Measurements from ENCODE around the gene ZBTB22.
"Not testable (repeated sequence)": the region's sequence is repeated elsewhere in the genome, so short reads cannot be mapped to it uniquely, and the experiment has no call there.

ZBTB22 gene

GRCh38 chr6:33278810-33279209 is 38.7 kb downstream of the ZBTB22 start:
- TF ChIP-seq CTCF (IDR thresholded peaks at IDR 0.05; ENCODE audit: low read depth, low read length) = no peak
- no peak for DNase-seq (ENCODE audit: low read depth, low spot score)
- no peak overlapping the region for H3K4me3 ChIP-seq (ENCODE audit: low read depth, low read length)
- in situ Hi-C loops (cut with HindIII; ENCODE audit: low sequenced_read_pairs) = no loop called here

GRCh38 chr6:33278392-33278741 is 39.2 kb downstream of the ZBTB22 start:
- H3K4me3 ChIP-seq (ENCODE audit: low read depth, low read length) = no peak overlapping the region
- no peak for TF ChIP-seq CTCF (IDR thresholded peaks at IDR 0.05; ENCODE audit: low read depth, low read length)
- DNase-seq (ENCODE audit: low read depth, low spot score) = no peak
- in situ Hi-C loops (cut with HindIII; ENCODE audit: low sequenced_read_pairs) = no loop called here

GRCh38 chr6:33277663-33278391 is 39.7 kb downstream of the ZBTB22 start:
- no peak for DNase-seq (ENCODE audit: low read depth, low spot score)
- H3K4me3 ChIP-seq (ENCODE audit: low read depth, low read length) = peak overlapping the region; percentile 41
- no peak for TF ChIP-seq CTCF (IDR thresholded peaks at IDR 0.05; ENCODE audit: low read depth, low read length)
- in situ Hi-C loops (cut with HindIII; ENCODE audit: low sequenced_read_pairs) = no loop called here

- H3K4me3 ChIP-seq (ENCODE audit: low read depth, low read length) = peak within 1 kb of the TSS; percentile 41
- peak; percentile 39 for TF ChIP-seq CTCF (IDR thresholded peaks at IDR 0.05; ENCODE audit: low read depth, low read length)
- in situ Hi-C loops (cut with HindIII; ENCODE audit: low sequenced_read_pairs) = no loop called here
- peak; percentile 79 for DNase-seq (ENCODE audit: low read depth, low spot score)
These were observed 40.5 kb downstream of the ZBTB22 start, which contains the start of gene B3GALT4 for GRCh38 chr6:33276864-33277662. B3GALT4 (plus strand) TSS chr6:33277123; CDS start chr6:33277420, 297 bp downstream.

- TF ChIP-seq CTCF (IDR thresholded peaks at IDR 0.05; ENCODE audit: low read depth, low read length) = no peak
- peak overlapping the region; percentile 33 for H3K4me3 ChIP-seq (ENCODE audit: low read depth, low read length)
- no peak for DNase-seq (ENCODE audit: low read depth, low spot score)
- in situ Hi-C loops (cut with HindIII; ENCODE audit: low sequenced_read_pairs) = no loop called here
These were observed 41.0 kb downstream of the ZBTB22 start for GRCh38 chr6:33276581-33276863.

- H3K4me3 ChIP-seq (ENCODE audit: low read depth, low read length); DNase-seq (ENCODE audit: low read depth, low spot score); in situ Hi-C loops (cut with HindIII; ENCODE audit: low sequenced_read_pairs): not testable (repeated sequence)
These were observed 41.6 kb downstream of the ZBTB22 start for GRCh38 chr6:33275795-33276580.
